GM18517 (cell line): ENCODE measurements around the gene IGF1.
"Not testable (repeated sequence)": the region's sequence is repeated elsewhere in the genome, so short reads cannot be mapped to it uniquely, and the experiment has no call there.

Source experiments
- ATAC-seq: cut with Tn5 transposase; IDR thresholded peaks from one replicate; pipeline ENCODE4 v1.9.1; 2021; ENCODE audit warnings: mild to moderate bottlenecking, moderate library complexity; ENCODE audit not compliant: unreplicated experiment

Gene IGF1

GRCh38 chr12:102462795-102463465 is 17.4 kb downstream of the IGF1 start:
- no peak for ATAC-seq

DNA sequence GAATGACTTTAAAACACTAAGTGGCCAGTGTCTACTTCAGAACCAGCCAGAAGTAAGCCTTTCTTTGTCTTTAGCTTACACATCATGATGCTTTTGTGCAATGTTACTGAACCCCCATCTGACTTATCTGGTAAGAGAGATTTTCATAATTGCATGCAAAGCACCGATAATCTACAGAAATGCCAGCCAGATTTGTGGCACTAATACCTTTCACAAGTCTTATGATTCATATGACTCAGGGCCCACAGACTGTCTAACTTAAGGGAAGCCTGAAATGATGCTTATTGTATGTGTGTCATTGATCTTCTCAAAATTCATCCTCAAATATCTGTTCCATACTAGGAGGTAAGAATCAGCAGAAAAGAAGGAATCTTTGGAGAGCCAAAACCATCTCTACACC is 18.0 kb downstream of the IGF1 start:
- no peak for ATAC-seq

GRCh38 chr12:102461501-102461900 is 18.9 kb downstream of the IGF1 start:
- no peak for ATAC-seq

- ATAC-seq, result no peak
Measured at GRCh38 chr12:102459314-102459713, 21.0 kb downstream of the IGF1 start.

GRCh38 chr12:102454808-102455760 is 25.3 kb downstream of the IGF1 start:
- ATAC-seq, result no peak

DNA sequence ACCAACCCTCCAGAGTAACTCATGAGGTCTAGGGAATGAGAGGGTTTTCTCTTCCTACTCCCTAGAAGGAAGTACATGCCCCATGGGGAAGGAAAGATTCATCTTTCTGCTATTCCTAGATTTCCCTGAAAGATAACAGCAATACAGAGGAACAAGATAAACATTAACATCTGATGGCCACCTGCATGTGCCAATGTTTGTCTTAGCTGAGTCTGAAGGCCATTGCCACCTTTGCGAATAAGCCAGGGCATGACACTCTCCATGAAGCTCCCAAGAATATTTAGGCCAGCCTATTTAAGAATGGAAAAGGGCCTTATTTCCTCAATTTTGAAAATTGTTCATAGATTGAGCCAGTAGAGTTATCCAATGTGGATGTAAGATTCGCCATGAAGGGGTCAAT is 26.0 kb downstream of the IGF1 start:
- no peak for ATAC-seq

- no peak for ATAC-seq
Measured at GRCh38 chr12:102452605-102453004, 27.8 kb downstream of the IGF1 start.

DNA sequence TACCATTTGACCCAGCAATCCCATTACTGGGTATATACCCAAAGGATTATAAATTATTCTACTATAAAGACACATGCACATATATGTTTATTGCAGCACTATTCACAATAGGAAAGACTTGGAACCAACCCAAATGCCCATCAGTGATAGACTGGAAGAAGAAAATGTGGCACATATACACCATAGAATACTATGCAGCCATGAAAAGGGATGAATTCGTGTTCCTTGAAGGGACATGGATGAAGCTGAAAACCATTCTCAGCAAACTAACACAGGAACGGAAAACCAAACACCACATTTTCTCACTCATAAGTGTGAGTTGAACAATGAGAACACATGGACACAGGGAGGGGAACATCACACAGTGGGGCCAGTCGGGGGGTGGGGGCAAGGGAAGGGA is 31.3 kb downstream of the IGF1 start:
- not testable (repeated sequence) for ATAC-seq

DNA sequence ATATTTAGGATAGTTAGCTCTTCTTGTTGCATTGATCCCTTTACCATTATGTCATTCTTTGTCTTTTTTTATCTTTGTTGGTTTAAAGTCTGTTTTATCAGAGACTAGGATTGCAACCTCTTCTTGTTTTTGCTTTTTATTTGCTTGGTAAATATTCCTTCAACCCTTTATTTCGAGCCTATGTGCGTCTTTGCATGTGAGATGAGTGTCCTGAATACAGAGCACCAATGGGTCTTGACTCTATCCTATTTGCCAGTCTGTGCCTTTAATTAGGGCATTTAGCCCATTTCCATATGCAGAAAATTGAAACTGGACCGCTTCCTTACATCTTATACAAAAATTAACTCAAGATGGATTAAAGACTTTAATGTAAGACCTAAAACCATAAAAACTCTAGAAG is 32.9 kb downstream of the IGF1 start:
- not testable (repeated sequence) for ATAC-seq

DNA sequence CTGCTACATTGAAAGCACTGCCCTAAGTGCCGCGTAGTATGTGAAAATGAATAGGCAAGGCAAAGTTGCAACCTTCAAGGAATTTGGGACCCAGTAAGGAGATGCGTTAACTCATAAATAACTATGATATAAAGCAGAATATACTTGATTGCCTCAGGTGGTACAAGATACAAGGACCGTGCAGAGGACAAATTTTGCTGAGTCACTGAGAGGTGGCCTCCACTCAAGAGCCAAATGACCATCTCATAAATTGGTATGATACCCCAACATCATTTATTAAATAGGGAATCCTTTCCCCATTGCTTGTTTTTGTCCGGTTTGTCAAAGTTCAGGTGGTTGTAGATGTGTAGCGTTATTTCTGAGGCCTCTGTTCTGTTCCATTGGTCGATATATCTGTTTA is 35.7 kb downstream of the IGF1 start:
- ATAC-seq, result no peak

GRCh38 chr12:102444093-102444492 is 36.3 kb downstream of the IGF1 start:
- ATAC-seq, result no peak

DNA sequence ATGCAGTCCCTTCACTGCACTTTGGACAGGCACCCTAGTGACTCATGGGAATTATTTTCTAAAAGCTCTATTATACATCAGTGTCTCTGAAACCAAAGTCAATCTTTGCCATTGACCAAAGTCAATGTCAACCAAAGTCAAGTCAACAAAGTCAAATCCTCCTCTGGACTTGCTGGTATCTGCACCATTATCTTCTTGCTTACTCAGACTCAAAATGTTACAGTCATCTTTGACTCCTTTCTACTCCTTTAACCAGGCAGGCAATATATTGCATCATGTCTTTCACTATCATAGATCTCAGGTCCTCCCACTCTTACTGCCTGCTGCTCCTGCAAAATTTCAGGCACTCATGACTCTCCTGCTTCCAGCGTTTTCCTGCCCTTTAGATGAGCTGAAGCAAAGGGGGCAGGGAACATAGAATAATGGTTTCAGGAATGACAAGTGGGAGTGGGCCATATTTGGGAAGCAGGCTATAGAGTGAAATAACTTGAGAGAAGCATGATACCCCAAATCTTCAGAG is 39.2 kb downstream of the IGF1 start:
- no peak for ATAC-seq

DNA sequence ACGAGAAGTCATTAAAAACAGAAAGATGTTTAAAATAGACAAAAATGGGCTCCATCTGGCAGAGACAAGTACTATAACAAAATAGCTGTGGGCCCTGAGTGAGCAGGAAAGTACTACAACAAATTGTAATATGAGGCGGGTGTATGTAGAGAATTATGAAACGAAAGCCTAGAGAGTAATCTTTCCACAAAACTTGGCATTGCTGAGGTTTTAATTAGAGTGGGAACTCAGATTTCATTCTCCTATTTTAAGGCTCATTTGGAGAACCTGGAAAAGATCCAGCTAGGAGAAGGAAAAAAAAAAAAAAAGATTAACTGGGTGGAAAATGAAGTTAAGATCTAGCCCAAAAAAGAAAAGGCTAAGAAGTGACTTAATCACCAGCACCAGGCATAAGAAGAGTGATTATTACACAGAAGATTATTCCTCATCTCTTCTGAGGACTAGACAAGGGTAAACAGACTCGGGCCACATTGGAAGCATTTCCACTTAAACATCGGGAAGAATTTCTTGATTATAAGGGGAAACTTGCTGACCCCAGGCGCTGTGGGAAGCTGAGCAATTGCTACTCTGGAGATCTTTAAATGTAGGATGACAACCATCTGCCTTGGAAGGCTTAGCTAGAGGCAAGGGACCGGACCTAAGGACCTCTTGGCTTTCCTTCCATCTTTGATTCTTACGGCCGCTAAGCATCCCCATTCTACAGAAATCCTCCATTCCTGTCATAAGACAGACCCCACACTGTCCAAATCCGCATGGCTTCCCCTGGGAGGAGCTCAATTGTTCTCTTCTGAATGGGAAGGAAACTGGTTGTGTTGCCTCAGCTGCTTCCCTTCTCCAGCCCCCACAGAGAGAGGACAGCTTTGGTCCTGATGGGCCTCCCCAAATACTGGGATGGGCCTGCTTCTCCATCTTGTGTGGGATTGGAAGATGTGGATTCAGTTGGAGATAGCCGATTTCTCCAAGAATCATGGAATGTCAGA is 40.6 kb downstream of the IGF1 start:
- no peak for ATAC-seq

DNA sequence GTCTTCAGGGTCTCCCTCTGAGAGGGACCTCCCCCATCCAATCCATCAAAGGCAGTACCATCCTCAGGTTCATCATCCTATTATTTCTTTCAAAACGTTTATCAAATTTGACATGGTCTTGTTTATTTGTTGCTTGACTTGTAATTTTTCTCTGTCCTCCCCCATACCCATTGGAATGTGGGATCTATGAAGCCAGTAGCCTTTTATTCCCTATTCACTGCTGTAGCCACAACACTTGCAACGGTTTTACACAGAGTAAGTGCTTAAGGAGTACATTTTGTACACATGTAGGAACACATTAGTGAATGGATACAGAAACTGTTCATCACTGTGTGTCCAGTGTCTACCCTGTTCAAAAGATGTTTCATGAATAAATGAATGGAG is 41.5 kb downstream of the IGF1 start:
- ATAC-seq, result no peak

- no peak for ATAC-seq
Measured at GRCh38 chr12:102438047-102438826, 42.1 kb downstream of the IGF1 start.

- ATAC-seq, result no peak
Measured at GRCh38 chr12:102437511-102437910, 42.9 kb downstream of the IGF1 start.

GRCh38 chr12:102436867-102437266 is 43.5 kb downstream of the IGF1 start:
- no peak for ATAC-seq

DNA sequence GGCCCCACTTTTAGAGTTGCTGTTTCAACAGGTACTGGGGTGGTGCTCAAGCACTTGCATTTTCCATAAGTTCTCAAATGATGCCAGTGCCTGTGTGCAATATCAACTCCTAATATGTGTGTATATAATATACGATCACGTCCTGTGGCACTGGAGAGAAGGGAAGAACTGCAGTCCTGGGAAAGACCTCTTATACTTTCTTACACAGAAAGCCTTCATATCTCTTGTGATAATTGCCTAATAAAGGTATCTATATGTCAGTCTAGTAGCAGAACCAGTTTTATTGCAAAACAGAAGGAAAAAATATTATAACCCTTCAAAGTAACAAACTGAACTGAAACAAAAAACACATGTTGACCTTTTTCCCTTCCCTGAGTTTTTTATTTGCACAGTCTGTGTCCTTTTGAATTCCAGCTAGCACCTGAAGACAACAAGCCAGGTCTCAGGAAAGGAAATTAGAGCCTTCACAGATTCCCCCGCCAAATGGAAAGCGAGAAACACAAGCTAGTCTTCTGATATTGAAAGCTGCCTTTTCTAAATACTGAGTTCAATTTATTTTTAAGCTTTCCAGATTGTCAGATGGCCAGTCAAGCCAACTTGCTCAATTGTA is 44.4 kb downstream of the IGF1 start:
- ATAC-seq, result no peak

DNA sequence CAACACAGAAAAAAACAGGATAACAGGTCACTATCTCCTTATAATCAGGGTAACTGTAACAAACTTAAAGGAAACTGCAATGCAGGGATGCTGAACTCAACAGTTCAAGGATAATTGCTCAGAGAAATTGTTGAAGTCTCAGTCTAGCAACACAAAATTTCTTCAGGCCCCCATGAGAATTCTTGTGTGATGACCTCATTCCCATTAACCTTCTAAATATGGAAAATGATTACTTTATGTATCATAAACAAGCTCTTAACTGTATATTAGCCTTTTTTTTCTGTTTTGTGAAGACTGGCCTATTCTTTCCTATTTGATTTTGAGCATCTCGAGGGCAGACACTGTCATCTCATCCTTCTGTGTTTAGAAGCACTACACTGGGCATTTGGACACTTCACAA is 47.1 kb downstream of the IGF1 start:
- ATAC-seq, result no peak

- ATAC-seq, result no peak
Measured at GRCh38 chr12:102430661-102431060, 49.7 kb downstream of the IGF1 start.
